Neutrophil (primary cell): Measurements from ENCODE around the gene RESF1.
A peak's percentile ranks its signal among the peaks of the same experiment; 100 is the strongest.

Experiments
- H3K27ac ChIP-seq: fragments of 200-600 bp; sonication (generic); 2 replicates; pipeline ENCODE4 v1.5.1; 2016; ENCODE audit warnings: mild to moderate bottlenecking, moderate library complexity
- H3K27me3 ChIP-seq: fragments of 200-600 bp; sonication (generic); 2 replicates; pipeline ENCODE4 v1.6.0; 2016; ENCODE audit warnings: mild to moderate bottlenecking
- H3K36me3 ChIP-seq: fragments of 200-600 bp; sonication (generic); 2 replicates; pipeline ENCODE4 v1.5.1; 2017
- H3K4me1 ChIP-seq, 2 experiments: fragments of 200-600 bp in 1 of 2; sonication (generic) in 1 of 2; 1 replicate in 1 of 2; 2 replicates in 1 of 2; pipeline versions ENCODE4 v1.5.1 to v1.6.1; 2013 to 2016; ENCODE audit warnings: low read depth in 1 of 2, low read length in 1 of 2, mild to moderate bottlenecking in 1 of 2, moderate library complexity in 1 of 2; ENCODE audit not compliant: control insufficient read depth in 1 of 2, insufficient read depth in 1 of 2
- H3K4me3 ChIP-seq, 2 experiments: fragments of 200-600 bp in 1 of 2; sonication (generic) in 1 of 2; 1 replicate in 1 of 2; 2 replicates in 1 of 2; pipeline ENCODE4 v1.5.1; 2013 to 2016; ENCODE audit warnings: low read depth in 1 of 2, low read length in 1 of 2, mild to moderate bottlenecking in 1 of 2, moderate library complexity in 1 of 2
- H3K9me3 ChIP-seq: fragments of 200-600 bp; sonication (generic); 2 replicates; pipeline ENCODE4 v1.5.1; 2016
- TF ChIP-seq, protein P1 (sequence below): fragments of 200-600 bp; sonication (generic); IDR thresholded peaks from 2 replicates; pipeline ENCODE4 v1.5.1; 2016; ENCODE audit warnings: antibody characterized with exemption

The RESF1 gene

DNA sequence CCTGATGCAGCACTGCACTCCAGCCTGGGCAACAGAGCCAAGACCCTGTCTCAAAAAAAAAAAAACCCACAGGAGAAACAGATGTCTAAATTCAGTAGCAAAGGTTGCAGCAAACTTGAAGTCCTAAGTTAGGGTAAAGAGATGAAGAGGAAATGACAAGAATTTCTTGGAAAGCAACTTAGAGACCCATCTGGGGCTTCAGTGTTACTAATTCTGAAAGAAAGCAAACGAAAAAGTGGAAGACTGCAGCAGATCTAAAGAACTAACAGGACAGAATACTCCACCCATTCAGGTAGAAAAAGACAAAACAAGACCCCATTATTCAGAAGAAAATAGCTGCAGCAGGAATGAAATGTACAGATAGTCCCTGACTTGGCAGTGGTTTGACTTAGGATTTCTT lies 31.9 kb downstream of the RESF1 start:
- Histone ChIP-seq H3K27me3 (no peaks in the 10 kb centered on the region), H3K4me1 (no peaks in the 10 kb centered on the region), H3K4me3 (no peak overlapping the region), H3K36me3 (peaks cover 91% of the 10 kb centered on the region), H3K27ac (peak overlapping the region; percentile 47), H3K9me3 (no peaks in the 10 kb centered on the region)
- TF ChIP-seq, protein P1, sequence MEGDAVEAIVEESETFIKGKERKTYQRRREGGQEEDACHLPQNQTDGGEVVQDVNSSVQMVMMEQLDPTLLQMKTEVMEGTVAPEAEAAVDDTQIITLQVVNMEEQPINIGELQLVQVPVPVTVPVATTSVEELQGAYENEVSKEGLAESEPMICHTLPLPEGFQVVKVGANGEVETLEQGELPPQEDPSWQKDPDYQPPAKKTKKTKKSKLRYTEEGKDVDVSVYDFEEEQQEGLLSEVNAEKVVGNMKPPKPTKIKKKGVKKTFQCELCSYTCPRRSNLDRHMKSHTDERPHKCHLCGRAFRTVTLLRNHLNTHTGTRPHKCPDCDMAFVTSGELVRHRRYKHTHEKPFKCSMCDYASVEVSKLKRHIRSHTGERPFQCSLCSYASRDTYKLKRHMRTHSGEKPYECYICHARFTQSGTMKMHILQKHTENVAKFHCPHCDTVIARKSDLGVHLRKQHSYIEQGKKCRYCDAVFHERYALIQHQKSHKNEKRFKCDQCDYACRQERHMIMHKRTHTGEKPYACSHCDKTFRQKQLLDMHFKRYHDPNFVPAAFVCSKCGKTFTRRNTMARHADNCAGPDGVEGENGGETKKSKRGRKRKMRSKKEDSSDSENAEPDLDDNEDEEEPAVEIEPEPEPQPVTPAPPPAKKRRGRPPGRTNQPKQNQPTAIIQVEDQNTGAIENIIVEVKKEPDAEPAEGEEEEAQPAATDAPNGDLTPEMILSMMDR, result no peak

DNA sequence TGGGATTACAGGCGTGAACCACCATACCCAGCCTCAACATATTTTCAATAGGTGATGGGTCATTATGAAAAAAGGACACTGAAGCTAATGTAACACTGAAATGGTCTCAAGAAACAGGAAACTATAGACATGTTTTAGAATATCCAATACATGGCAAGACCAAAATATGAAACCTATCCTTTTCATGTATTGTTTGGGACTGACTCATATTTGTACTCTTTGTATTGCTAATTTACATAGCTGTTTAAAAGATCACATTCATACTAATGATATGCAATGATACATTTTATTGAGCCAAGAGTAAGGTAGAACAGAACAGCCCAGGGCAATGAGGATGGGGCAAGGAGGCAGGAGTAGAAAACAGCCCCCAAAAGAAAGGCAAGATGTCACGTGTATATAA lies 32.6 kb downstream of the RESF1 start:
- no peaks in the 10 kb centered on the region for H3K9me3 ChIP-seq
- TF ChIP-seq, protein P1, result no peak
- no peaks in the 10 kb centered on the region for H3K27me3 ChIP-seq
- peak overlapping the region; percentile 47 for H3K27ac ChIP-seq
- no peak overlapping the region for H3K4me3 ChIP-seq
- peaks cover 98% of the 10 kb centered on the region for H3K36me3 ChIP-seq
- H3K4me1 ChIP-seq, result no peaks in the 10 kb centered on the region

DNA sequence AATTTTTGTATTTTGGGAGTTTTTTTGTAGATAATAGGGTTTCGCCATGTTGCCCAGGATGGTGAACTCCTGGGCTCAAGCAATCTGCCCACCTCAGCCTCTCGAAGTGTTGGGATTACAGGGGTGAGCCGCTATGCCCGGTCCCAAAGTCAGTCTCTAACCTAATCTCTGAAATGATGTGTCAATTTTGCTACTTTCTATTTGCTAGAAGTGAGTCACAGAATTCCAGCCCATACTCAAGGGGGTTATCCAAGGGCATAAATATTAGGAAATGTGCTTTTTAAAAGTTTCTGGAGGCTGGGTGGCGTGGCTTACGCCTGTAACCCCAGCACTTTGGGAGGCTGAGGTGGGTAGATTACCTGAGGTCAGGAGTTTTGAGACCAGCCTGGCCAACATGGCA lies 40.5 kb downstream of the RESF1 start:
- no peaks in the 10 kb centered on the region for H3K4me1 ChIP-seq
- peak overlapping the region; percentile 29 for H3K27ac ChIP-seq
- H3K9me3 ChIP-seq, result no peaks in the 10 kb centered on the region
- TF ChIP-seq, protein P1, result no peak
- no peak overlapping the region for H3K4me3 ChIP-seq
- H3K27me3 ChIP-seq, result no peaks in the 10 kb centered on the region
- H3K36me3 ChIP-seq, result peaks cover 95% of the 10 kb centered on the region

DNA sequence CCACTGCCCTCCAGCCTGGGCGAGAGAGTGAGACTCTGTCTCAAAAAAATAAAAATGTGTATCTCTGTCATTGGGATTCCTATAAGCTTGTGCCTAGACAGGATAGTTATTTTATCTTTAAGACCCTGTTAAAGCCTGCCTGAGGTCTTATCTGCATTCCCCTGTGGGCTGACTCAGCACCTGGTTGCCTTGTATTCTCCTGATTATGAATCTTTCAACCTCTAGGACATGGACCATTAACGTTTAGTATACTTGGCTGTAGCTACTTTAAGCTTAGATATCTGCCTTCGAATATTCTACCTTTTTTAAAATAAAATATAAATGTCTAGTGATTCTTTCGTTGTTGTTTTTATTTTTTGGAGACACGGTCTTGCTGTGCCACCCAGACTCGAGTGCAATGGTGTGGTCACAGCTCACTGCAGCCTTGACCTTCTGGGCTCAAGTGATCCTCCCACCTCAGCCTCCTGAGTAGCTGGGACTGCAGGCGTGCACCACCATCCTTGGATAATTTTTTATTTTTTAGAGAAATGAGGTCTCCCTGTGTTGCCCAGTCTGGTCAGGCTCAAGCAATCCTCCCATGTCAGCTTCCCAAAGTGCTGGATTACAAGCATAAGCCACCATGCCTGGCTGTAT lies 41.3 kb downstream of the RESF1 start:
- no peaks in the 10 kb centered on the region for H3K9me3 ChIP-seq
- TF ChIP-seq, protein P1, result no peak
- H3K4me3 ChIP-seq, result no peak overlapping the region
- peak overlapping the region; percentile 37 for H3K27ac ChIP-seq
- H3K27me3 ChIP-seq, result no peaks in the 10 kb centered on the region
- no peaks in the 10 kb centered on the region for H3K4me1 ChIP-seq
- H3K36me3 ChIP-seq, result peaks cover 87% of the 10 kb centered on the region

DNA sequence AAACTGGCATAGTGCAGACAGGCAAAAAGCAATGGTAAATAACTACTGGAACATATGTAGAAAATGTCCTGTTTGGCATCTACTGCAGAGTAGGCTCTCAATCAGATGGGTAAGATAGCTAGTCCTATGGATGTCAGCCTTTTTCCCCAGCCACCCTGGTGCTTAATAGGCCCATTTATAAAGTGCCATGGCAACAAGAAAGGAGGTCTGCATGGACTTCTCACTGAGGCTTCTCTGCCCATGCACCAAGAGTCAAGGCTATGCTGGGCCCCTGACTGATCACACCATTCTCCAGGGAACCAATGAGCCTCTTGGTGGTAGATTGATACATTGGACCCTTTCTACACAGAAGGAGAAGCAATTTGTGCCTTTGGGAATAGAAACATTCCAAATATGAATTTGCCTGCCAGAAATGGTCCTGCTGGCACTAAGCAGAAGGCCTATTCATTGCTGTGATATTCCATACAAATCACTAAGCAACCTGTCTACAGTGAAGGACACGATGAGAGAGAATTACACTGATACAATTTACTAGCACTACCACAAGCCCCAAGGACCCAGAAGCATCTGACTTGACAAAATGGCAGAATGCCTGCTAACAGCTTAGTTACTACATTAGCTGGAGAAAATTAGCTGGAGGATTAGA lies 43.8 kb downstream of the RESF1 start:
- Histone ChIP-seq H3K36me3 (peaks cover 69% of the 10 kb centered on the region), H3K27ac (peak overlapping the region; percentile 6), H3K4me1 (no peaks in the 10 kb centered on the region), H3K27me3 (no peaks in the 10 kb centered on the region), H3K4me3 (no peak overlapping the region), H3K9me3 (no peaks in the 10 kb centered on the region)
- TF ChIP-seq, protein P1, result no peak
